Measurements from ENCODE around the gene MYRF. TPM values are rescaled to one million over a fixed set of nuclear protein-coding genes. Genes with fewer than 3 reads are reported as not detected.

MYRF gene
- total RNA-seq, 1 experiment from 2014 or later = not detected

GRCh38 chr11:61733120-61733978 lies 19.1 kb upstream of the MYRF start:
- no peaks in the 10 kb centered on the region for H3K4me1 ChIP-seq (ENCODE audit: low read length)
- H3K36me3 ChIP-seq (ENCODE audit: insufficient read depth, low read length) = no peaks in the 10 kb centered on the region
- H3K27me3 ChIP-seq (ENCODE audit: low read length) = no peaks in the 10 kb centered on the region
- H3K9ac ChIP-seq (ENCODE audit: low read length) = no peak overlapping the region
- no peak overlapping the region for H2AFZ ChIP-seq (ENCODE audit: low read length)
- no peak overlapping the region for H3K4me2 ChIP-seq (ENCODE audit: low read depth, low read length, poor library complexity, severe bottlenecking)
- H3K9me3 ChIP-seq (ENCODE audit: low read length) = no peaks in the 10 kb centered on the region
- no peaks in the 10 kb centered on the region for H3K79me2 ChIP-seq (ENCODE audit: low read length)
- H3K4me3 ChIP-seq (ENCODE audit: low read length) = no peak overlapping the region
- H4K20me1 ChIP-seq (ENCODE audit: insufficient read depth, low read depth, low read length) = no peaks in the 10 kb centered on the region
- peak; percentile 93 for DNase-seq
- no peak overlapping the region for H3K27ac ChIP-seq (ENCODE audit: low read length)
- H3K9me2 ChIP-seq (replicated peaks; ENCODE audit: insufficient read depth, low read length) = no peaks in the 10 kb centered on the region

- Histone ChIP-seq H3K9me2 (replicated peaks; ENCODE audit: insufficient read depth, low read length) (no peaks in the 10 kb centered on the region), H3K27ac (ENCODE audit: low read length) (no peak overlapping the region)
Observed at GRCh38 chr11:61734767-61735166, 17.7 kb upstream of the MYRF start.

GRCh38 chr11:61735391-61735790 lies 17.0 kb upstream of the MYRF start:
- Histone ChIP-seq H3K27me3 (ENCODE audit: low read length) (no peaks in the 10 kb centered on the region), H3K36me3 (ENCODE audit: insufficient read depth, low read length) (no peaks in the 10 kb centered on the region), H3K4me1 (ENCODE audit: low read length) (no peaks in the 10 kb centered on the region), H2AFZ (ENCODE audit: low read length) (no peak overlapping the region), H3K9ac (ENCODE audit: low read length) (no peak overlapping the region), H3K9me2 (replicated peaks; ENCODE audit: insufficient read depth, low read length) (no peaks in the 10 kb centered on the region), H3K9me3 (ENCODE audit: low read length) (no peaks in the 10 kb centered on the region), H3K27ac (ENCODE audit: low read length) (no peak overlapping the region), H4K20me1 (ENCODE audit: insufficient read depth, low read depth, low read length) (no peaks in the 10 kb centered on the region), H3K4me2 (ENCODE audit: low read depth, low read length, poor library complexity, severe bottlenecking) (no peak overlapping the region), H3K4me3 (ENCODE audit: low read length) (no peak overlapping the region), H3K79me2 (ENCODE audit: low read length) (no peaks in the 10 kb centered on the region)
- DNase-seq = no peak

More at GRCh38 chr11:61734767-61735166, 17.7 kb upstream of the MYRF start:
- H3K79me2 ChIP-seq (ENCODE audit: low read length) = no peaks in the 10 kb centered on the region
- no peaks in the 10 kb centered on the region for H3K27me3 ChIP-seq (ENCODE audit: low read length)
- no peaks in the 10 kb centered on the region for H4K20me1 ChIP-seq (ENCODE audit: insufficient read depth, low read depth, low read length)
- no peaks in the 10 kb centered on the region for H3K9me3 ChIP-seq (ENCODE audit: low read length)
- no peak for DNase-seq
- no peak overlapping the region for H3K9ac ChIP-seq (ENCODE audit: low read length)
- no peak overlapping the region for H2AFZ ChIP-seq (ENCODE audit: low read length)
- no peaks in the 10 kb centered on the region for H3K36me3 ChIP-seq (ENCODE audit: insufficient read depth, low read length)
- H3K4me3 ChIP-seq (ENCODE audit: low read length) = no peak overlapping the region
- no peaks in the 10 kb centered on the region for H3K4me1 ChIP-seq (ENCODE audit: low read length)
- H3K4me2 ChIP-seq (ENCODE audit: low read depth, low read length, poor library complexity, severe bottlenecking) = no peak overlapping the region

GRCh38 chr11:61736310-61736709 lies 16.1 kb upstream of the MYRF start:
- Histone ChIP-seq H3K36me3 (ENCODE audit: insufficient read depth, low read length) (no peaks in the 10 kb centered on the region), H3K4me2 (ENCODE audit: low read depth, low read length, poor library complexity, severe bottlenecking) (no peak overlapping the region), H4K20me1 (ENCODE audit: insufficient read depth, low read depth, low read length) (no peaks in the 10 kb centered on the region), H2AFZ (ENCODE audit: low read length) (no peak overlapping the region), H3K9ac (ENCODE audit: low read length) (no peak overlapping the region), H3K79me2 (ENCODE audit: low read length) (no peaks in the 10 kb centered on the region), H3K9me3 (ENCODE audit: low read length) (no peaks in the 10 kb centered on the region), H3K27me3 (ENCODE audit: low read length) (no peaks in the 10 kb centered on the region), H3K27ac (ENCODE audit: low read length) (no peak overlapping the region), H3K4me3 (ENCODE audit: low read length) (no peak overlapping the region), H3K4me1 (ENCODE audit: low read length) (no peaks in the 10 kb centered on the region), H3K9me2 (replicated peaks; ENCODE audit: insufficient read depth, low read length) (no peaks in the 10 kb centered on the region)
- DNase-seq = no peak

GRCh38 chr11:61737131-61737530 lies 15.3 kb upstream of the MYRF start:
- Histone ChIP-seq H3K9me3 (ENCODE audit: low read length) (no peaks in the 10 kb centered on the region), H3K4me3 (ENCODE audit: low read length) (no peak overlapping the region), H3K9me2 (replicated peaks; ENCODE audit: insufficient read depth, low read length) (no peaks in the 10 kb centered on the region), H3K4me1 (ENCODE audit: low read length) (no peaks in the 10 kb centered on the region), H3K4me2 (ENCODE audit: low read depth, low read length, poor library complexity, severe bottlenecking) (no peak overlapping the region), H3K79me2 (ENCODE audit: low read length) (no peaks in the 10 kb centered on the region), H3K27me3 (ENCODE audit: low read length) (no peaks in the 10 kb centered on the region), H3K36me3 (ENCODE audit: insufficient read depth, low read length) (no peaks in the 10 kb centered on the region), H3K9ac (ENCODE audit: low read length) (no peak overlapping the region), H2AFZ (ENCODE audit: low read length) (no peak overlapping the region), H4K20me1 (ENCODE audit: insufficient read depth, low read depth, low read length) (no peaks in the 10 kb centered on the region), H3K27ac (ENCODE audit: low read length) (no peak overlapping the region)
- DNase-seq = peak; percentile 85

- Histone ChIP-seq H3K4me2 (ENCODE audit: low read depth, low read length, poor library complexity, severe bottlenecking) (no peak overlapping the region), H3K9me3 (ENCODE audit: low read length) (no peaks in the 10 kb centered on the region), H3K36me3 (ENCODE audit: insufficient read depth, low read length) (no peaks in the 10 kb centered on the region), H3K79me2 (ENCODE audit: low read length) (no peaks in the 10 kb centered on the region), H3K9me2 (replicated peaks; ENCODE audit: insufficient read depth, low read length) (no peaks in the 10 kb centered on the region), H3K27me3 (ENCODE audit: low read length) (no peaks in the 10 kb centered on the region), H4K20me1 (ENCODE audit: insufficient read depth, low read depth, low read length) (no peaks in the 10 kb centered on the region), H3K4me3 (ENCODE audit: low read length) (no peak overlapping the region), H2AFZ (ENCODE audit: low read length) (no peak overlapping the region), H3K9ac (ENCODE audit: low read length) (no peak overlapping the region), H3K27ac (ENCODE audit: low read length) (no peak overlapping the region), H3K4me1 (ENCODE audit: low read length) (no peaks in the 10 kb centered on the region)
- DNase-seq = no peak
Observed at GRCh38 chr11:61737636-61738386, 14.6 kb upstream of the MYRF start.

- Histone ChIP-seq H3K79me2 (ENCODE audit: low read length) (no peaks in the 10 kb centered on the region), H3K4me2 (ENCODE audit: low read depth, low read length, poor library complexity, severe bottlenecking) (no peak overlapping the region), H3K27me3 (ENCODE audit: low read length) (no peaks in the 10 kb centered on the region), H4K20me1 (ENCODE audit: insufficient read depth, low read depth, low read length) (no peaks in the 10 kb centered on the region), H3K4me1 (ENCODE audit: low read length) (no peaks in the 10 kb centered on the region), H3K9ac (ENCODE audit: low read length) (no peak overlapping the region), H3K4me3 (ENCODE audit: low read length) (no peak overlapping the region), H3K9me3 (ENCODE audit: low read length) (no peaks in the 10 kb centered on the region), H3K9me2 (replicated peaks; ENCODE audit: insufficient read depth, low read length) (no peaks in the 10 kb centered on the region), H3K36me3 (ENCODE audit: insufficient read depth, low read length) (no peaks in the 10 kb centered on the region), H2AFZ (ENCODE audit: low read length) (no peak overlapping the region), H3K27ac (ENCODE audit: low read length) (no peak overlapping the region)
- no peak for DNase-seq
Observed at GRCh38 chr11:61738776-61739175, 13.7 kb upstream of the MYRF start.

- Histone ChIP-seq H3K27ac (ENCODE audit: low read length) (no peak overlapping the region), H3K9me2 (replicated peaks; ENCODE audit: insufficient read depth, low read length) (no peaks in the 10 kb centered on the region), H2AFZ (ENCODE audit: low read length) (no peak overlapping the region), H3K27me3 (ENCODE audit: low read length) (no peaks in the 10 kb centered on the region), H3K9me3 (ENCODE audit: low read length) (no peaks in the 10 kb centered on the region), H3K4me2 (ENCODE audit: low read depth, low read length, poor library complexity, severe bottlenecking) (no peak overlapping the region), H3K4me1 (ENCODE audit: low read length) (no peaks in the 10 kb centered on the region), H3K79me2 (ENCODE audit: low read length) (no peaks in the 10 kb centered on the region), H3K4me3 (ENCODE audit: low read length) (no peak overlapping the region), H3K36me3 (ENCODE audit: insufficient read depth, low read length) (no peaks in the 10 kb centered on the region), H4K20me1 (ENCODE audit: insufficient read depth, low read depth, low read length) (no peaks in the 10 kb centered on the region), H3K9ac (ENCODE audit: low read length) (no peak overlapping the region)
- DNase-seq = no peak
Observed at GRCh38 chr11:61739413-61739812, 13.0 kb upstream of the MYRF start.
